Measurements from ENCODE around the gene XPC. TPM values are rescaled to one million over a fixed set of nuclear protein-coding genes. Genes with fewer than 3 reads are reported as not detected.
"Not testable (repeated sequence)": the region's sequence is repeated elsewhere in the genome, so short reads cannot be mapped to it uniquely, and the experiment has no call there.

Gene XPC
- total RNA-seq, 3 donors from 2014 or later = 20.6 to 25.9 (median 23.5) TPM

GRCh38 chr3:14124223-14124614 lies 54.2 kb downstream of the XPC start:
- Mint-ChIP-seq H3K9me3 (no peaks in the 10 kb centered on the region), H3K27me3 (ENCODE audit: low read depth) (no peaks in the 10 kb centered on the region), H3K4me1 (ENCODE audit: low read depth) (peaks cover 56% of the 10 kb centered on the region), H3K4me3 (peak overlapping the region; percentile 97), H3K36me3 (ENCODE audit: insufficient read depth) (peaks cover 43% of the 10 kb centered on the region)
- peak; percentile 65 for DNase-seq
- peak; percentile 40 to 45 for ATAC-seq

- DNase-seq (no peak), ATAC-seq (no peak)
- Mint-ChIP-seq H3K9me3 (no peaks in the 10 kb centered on the region), H3K4me1 (ENCODE audit: low read depth) (peaks cover 56% of the 10 kb centered on the region), H3K4me3 (peak overlapping the region; percentile 97), H3K36me3 (ENCODE audit: insufficient read depth) (peaks cover 38% of the 10 kb centered on the region), H3K27me3 (ENCODE audit: low read depth) (no peaks in the 10 kb centered on the region)
Measured at GRCh38 chr3:14123308-14124222, 54.8 kb downstream of the XPC start.

- Mint-ChIP-seq H3K4me3 (peak overlapping the region; percentile 97), H3K36me3 (ENCODE audit: insufficient read depth) (peaks cover 25% of the 10 kb centered on the region), H3K9me3 (no peaks in the 10 kb centered on the region), H3K4me1 (ENCODE audit: low read depth) (peaks cover 43% of the 10 kb centered on the region), H3K27me3 (ENCODE audit: low read depth) (no peaks in the 10 kb centered on the region)
- no peak for ATAC-seq
- DNase-seq = no peak
Measured at GRCh38 chr3:14122301-14122700, 56.1 kb downstream of the XPC start.

- no peaks in the 10 kb centered on the region for H3K27me3 Mint-ChIP-seq (ENCODE audit: low read depth)
- ATAC-seq (no peak), DNase-seq (no peak)
- H3K4me3 Mint-ChIP-seq = no peak overlapping the region
- no peaks in the 10 kb centered on the region for H3K9me3 Mint-ChIP-seq
- peaks cover 25% of the 10 kb centered on the region for H3K36me3 Mint-ChIP-seq (ENCODE audit: insufficient read depth)
- H3K4me1 Mint-ChIP-seq (ENCODE audit: low read depth) = peaks cover 40% of the 10 kb centered on the region
Measured at GRCh38 chr3:14121859-14122258, 56.5 kb downstream of the XPC start.

- H3K36me3 Mint-ChIP-seq (ENCODE audit: insufficient read depth) = peaks cover 25% of the 10 kb centered on the region
- H3K9me3 Mint-ChIP-seq, ATAC-seq: not testable (repeated sequence)
Measured at GRCh38 chr3:14120921-14121448, 57.4 kb downstream of the XPC start.

GRCh38 chr3:14120111-14120920 lies 58.1 kb downstream of the XPC start:
- Mint-ChIP-seq H3K4me1 (ENCODE audit: low read depth) (peaks cover 27% of the 10 kb centered on the region), H3K27me3 (ENCODE audit: low read depth) (no peaks in the 10 kb centered on the region), H3K36me3 (ENCODE audit: insufficient read depth) (peaks cover 25% of the 10 kb centered on the region), H3K4me3 (no peak overlapping the region), H3K9me3 (no peaks in the 10 kb centered on the region)
- no peak for DNase-seq
- no peak for ATAC-seq

More at GRCh38 chr3:14120921-14121448, 57.4 kb downstream of the XPC start:
- DNase-seq; H3K27me3 Mint-ChIP-seq (ENCODE audit: low read depth); H3K4me3 Mint-ChIP-seq: not testable (repeated sequence)
- H3K4me1 Mint-ChIP-seq (ENCODE audit: low read depth) = peaks cover 31% of the 10 kb centered on the region

GRCh38 chr3:14119651-14120050 lies 58.8 kb downstream of the XPC start:
- peaks cover 27% of the 10 kb centered on the region for H3K4me1 Mint-ChIP-seq (ENCODE audit: low read depth)
- H3K4me3 Mint-ChIP-seq = no peak overlapping the region
- peaks cover 31% of the 10 kb centered on the region for H3K36me3 Mint-ChIP-seq (ENCODE audit: insufficient read depth)

GRCh38 chr3:14118400-14119381 lies 59.7 kb downstream of the XPC start:
- DNase-seq (no peak), ATAC-seq (no peak)
- Mint-ChIP-seq H3K36me3 (ENCODE audit: insufficient read depth) (peaks cover 35% of the 10 kb centered on the region), H3K27me3 (ENCODE audit: low read depth) (no peaks in the 10 kb centered on the region), H3K9me3 (no peaks in the 10 kb centered on the region), H3K4me1 (ENCODE audit: low read depth) (peaks cover 23% of the 10 kb centered on the region), H3K4me3 (no peak overlapping the region)

More at GRCh38 chr3:14119651-14120050, 58.8 kb downstream of the XPC start:
- no peak for ATAC-seq
- Mint-ChIP-seq H3K27me3 (ENCODE audit: low read depth) (no peaks in the 10 kb centered on the region), H3K9me3 (no peaks in the 10 kb centered on the region)
- DNase-seq = no peak

- ATAC-seq = no peak
- Mint-ChIP-seq H3K4me1 (ENCODE audit: low read depth) (peaks cover 14% of the 10 kb centered on the region), H3K27me3 (ENCODE audit: low read depth) (no peaks in the 10 kb centered on the region), H3K36me3 (ENCODE audit: insufficient read depth) (peaks cover 40% of the 10 kb centered on the region), H3K4me3 (no peak overlapping the region), H3K9me3 (no peaks in the 10 kb centered on the region)
- DNase-seq = no peak
Measured at GRCh38 chr3:14117468-14118399, 60.7 kb downstream of the XPC start.

GRCh38 chr3:14113965-14114635 lies 64.3 kb downstream of the XPC start:
- no peaks in the 10 kb centered on the region for H3K4me1 Mint-ChIP-seq (ENCODE audit: low read depth)
- ATAC-seq (no peak), DNase-seq (no peak)
- peaks cover 30% of the 10 kb centered on the region for H3K36me3 Mint-ChIP-seq (ENCODE audit: insufficient read depth)
- H3K9me3 Mint-ChIP-seq = no peaks in the 10 kb centered on the region
- no peak overlapping the region for H3K4me3 Mint-ChIP-seq
- H3K27me3 Mint-ChIP-seq (ENCODE audit: low read depth) = no peaks in the 10 kb centered on the region

GRCh38 chr3:14110699-14111098 lies 67.7 kb downstream of the XPC start:
- no peaks in the 10 kb centered on the region for H3K9me3 Mint-ChIP-seq
- DNase-seq (no peak), ATAC-seq (no peak)
- no peaks in the 10 kb centered on the region for H3K27me3 Mint-ChIP-seq (ENCODE audit: low read depth)
- H3K36me3 Mint-ChIP-seq (ENCODE audit: insufficient read depth) = peaks cover 30% of the 10 kb centered on the region
- H3K4me1 Mint-ChIP-seq (ENCODE audit: low read depth) = no peaks in the 10 kb centered on the region
- no peak overlapping the region for H3K4me3 Mint-ChIP-seq

GRCh38 chr3:14109821-14110220 lies 68.6 kb downstream of the XPC start:
- H3K4me3 Mint-ChIP-seq = not testable (repeated sequence)

More at GRCh38 chr3:14109821-14110220, 68.6 kb downstream of the XPC start:
- not testable (repeated sequence) for ATAC-seq; DNase-seq; H3K4me1 Mint-ChIP-seq (ENCODE audit: low read depth); H3K9me3 Mint-ChIP-seq; H3K27me3 Mint-ChIP-seq (ENCODE audit: low read depth)
- peaks cover 26% of the 10 kb centered on the region for H3K36me3 Mint-ChIP-seq (ENCODE audit: insufficient read depth)

Data from activated T-cell treated with anti-CD3 and anti-CD28 coated beads, Interleukin-2, amount 50 U/mL, for 4 hours (primary cell).